ENCODE results near the gene SLC7A4.
"Not testable (repeated sequence)": the region's sequence is repeated elsewhere in the genome, so short reads cannot be mapped to it uniquely, and the experiment has no call there.

Gene SLC7A4

GRCh38 chr22:21014726-21015465, 17.5 kb downstream of the SLC7A4 start, which contains the start of gene P2RX6:
TSS of gene P2RX6 (plus strand) at chr22:21015165. CDS start at chr22:21015175, 10 bp downstream.
- no peak for DNase-seq

- DNase-seq = peak; percentile 90 to 96
Measured at GRCh38 chr22:21014202-21014725, 18.1 kb downstream of the SLC7A4 start.

GRCh38 chr22:21013657-21014201, 18.6 kb downstream of the SLC7A4 start:
- DNase-seq = peak in 1 of 2 experiments; percentile 3

GRCh38 chr22:21012446-21013407, 19.6 kb downstream of the SLC7A4 start:
- DNase-seq = no peak

DNA sequence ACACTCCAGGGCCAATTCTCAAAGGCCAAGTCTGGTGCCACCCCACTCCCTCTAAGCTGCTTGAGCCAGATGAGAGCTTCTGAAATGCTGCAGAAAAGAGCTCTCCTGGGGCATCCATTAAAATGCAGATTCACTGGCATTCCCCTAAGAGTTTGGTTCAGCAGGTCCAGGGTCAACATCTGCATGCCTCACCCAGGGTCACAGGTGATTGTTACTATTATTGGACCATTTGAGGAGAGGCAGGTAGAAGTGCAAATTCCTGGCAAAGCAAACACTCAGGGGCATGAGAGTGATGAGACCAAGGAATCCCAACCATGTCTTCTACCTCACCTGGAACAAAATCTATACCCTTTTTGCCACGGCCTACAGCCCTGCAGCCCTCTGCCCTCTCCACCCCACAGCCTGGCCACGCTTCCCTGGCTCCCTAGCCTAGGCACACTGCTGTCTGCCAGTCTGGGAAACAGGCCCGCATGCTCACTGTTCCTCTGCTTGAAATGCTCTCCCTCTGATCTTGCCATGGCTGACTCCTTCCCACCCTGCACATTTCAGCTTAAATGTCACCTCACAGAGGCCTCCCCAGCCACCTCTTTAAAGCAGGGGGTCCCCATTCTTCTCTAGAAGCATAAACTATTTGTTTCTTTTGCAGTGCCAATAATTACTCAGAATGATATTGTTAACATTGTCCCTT, 21.8 kb downstream of the SLC7A4 start:
- DNase-seq = no peak

GRCh38 chr22:21009638-21010425, 22.5 kb downstream of the SLC7A4 start:
- DNase-seq = no peak

DNA sequence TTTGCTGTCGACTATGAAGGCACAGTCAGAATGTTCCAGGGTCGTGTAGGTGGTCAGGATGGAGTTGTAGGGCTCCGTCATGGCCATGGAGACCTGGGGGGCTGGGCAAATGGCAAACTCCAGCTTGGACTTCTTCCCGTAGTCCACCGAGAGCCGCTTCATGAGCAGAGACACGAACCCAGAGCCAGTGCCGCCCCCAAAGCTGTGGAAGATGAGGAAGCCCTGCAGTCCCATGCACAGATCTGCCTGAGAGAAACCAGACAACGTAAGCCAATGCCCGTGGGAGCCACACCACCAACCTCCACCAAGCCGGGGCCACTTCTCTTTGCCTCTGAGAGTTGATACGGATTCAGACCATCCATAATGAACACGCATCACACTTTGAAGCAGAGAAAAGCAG, 23.2 kb downstream of the SLC7A4 start:
- DNase-seq = not testable (repeated sequence)

GRCh38 chr22:21003782-21004181, 28.6 kb downstream of the SLC7A4 start:
- DNase-seq = peak in 1 of 2 experiments; percentile 55

DNA sequence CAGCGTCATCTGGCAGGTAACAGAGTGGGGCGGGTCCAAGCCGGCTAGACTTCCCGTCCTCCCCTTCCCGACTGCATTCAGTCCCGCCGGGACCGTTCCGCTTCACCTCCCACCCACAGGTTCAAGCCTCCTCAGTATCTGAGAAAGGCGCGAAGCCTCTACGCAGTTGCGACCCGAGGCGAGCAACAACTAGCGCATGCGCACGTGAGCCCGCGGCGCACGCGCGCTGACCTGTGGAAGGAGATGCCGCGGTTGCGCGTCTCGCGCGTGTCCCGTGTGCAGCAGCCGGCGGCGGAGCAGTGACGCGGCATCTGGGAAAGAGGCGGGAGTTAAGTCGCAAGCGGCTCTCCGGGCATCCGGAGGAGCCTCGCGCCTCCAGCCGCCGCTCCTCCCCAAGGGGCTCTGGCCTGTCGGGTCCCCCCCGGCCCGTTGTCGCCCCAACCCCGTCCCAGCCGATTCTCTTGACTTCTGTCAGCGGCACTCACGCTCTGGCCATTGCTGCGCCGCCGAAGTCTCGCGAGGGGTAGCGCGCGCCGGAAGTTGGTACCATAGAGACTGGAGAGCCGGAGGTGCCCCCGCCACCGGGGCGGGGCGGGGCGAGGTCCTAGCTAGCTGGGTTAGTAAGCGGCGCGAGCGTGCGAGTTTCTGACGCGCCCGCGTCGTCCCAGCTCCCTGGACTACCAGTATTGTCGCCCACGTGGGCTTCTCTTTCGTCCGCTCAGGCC, 30.6 kb downstream of the SLC7A4 start, which contains the start of gene THAP7:
TSS of gene THAP7 (minus strand) at position 518 of the 725 bp plus-strand sequence. CDS start at position 311, 207 bp downstream.
- peak; percentile 90 to 93 for DNase-seq

- DNase-seq = no peak
Measured at GRCh38 chr22:21000987-21001600, 31.3 kb downstream of the SLC7A4 start.

DNA sequence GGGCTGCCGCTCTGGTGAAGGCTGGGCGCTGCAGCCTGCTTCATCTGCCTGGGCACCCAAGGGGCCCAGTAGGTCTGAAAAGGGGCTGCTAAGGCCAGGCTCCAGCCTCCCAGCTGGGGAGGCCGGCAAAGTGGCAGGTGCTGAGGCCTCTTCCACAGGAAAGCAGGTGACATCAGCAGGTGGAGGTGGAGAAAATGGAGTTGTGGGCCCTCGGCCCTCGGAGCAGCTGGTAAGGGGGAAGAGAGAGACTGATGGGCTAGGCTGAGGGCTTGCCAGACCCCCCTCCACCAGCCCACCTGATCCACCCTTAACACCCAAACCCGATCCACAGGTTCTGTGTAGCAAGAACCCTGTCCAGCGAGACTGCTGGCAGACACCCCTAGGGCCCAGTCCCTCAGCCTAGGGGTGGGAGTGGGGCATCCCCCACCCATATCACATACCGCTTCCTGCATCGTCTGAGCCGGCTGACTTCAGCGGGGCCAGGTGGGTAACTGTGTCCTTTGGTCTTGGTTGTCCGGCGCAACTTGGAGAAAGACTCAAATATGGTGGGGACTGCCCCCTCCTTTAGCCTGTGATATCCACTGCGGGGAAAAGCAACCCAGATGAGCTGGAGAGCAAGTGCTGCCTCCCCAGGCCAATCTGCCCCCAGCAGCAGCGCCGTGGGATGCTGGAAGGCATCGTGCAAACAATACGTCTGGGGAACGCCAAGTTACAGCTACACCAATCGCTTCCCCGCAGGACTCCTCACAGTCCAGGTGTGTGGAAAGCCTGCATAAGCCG, 32.0 kb downstream of the SLC7A4 start:
- DNase-seq = peak in 1 of 2 experiments; percentile 62

DNA sequence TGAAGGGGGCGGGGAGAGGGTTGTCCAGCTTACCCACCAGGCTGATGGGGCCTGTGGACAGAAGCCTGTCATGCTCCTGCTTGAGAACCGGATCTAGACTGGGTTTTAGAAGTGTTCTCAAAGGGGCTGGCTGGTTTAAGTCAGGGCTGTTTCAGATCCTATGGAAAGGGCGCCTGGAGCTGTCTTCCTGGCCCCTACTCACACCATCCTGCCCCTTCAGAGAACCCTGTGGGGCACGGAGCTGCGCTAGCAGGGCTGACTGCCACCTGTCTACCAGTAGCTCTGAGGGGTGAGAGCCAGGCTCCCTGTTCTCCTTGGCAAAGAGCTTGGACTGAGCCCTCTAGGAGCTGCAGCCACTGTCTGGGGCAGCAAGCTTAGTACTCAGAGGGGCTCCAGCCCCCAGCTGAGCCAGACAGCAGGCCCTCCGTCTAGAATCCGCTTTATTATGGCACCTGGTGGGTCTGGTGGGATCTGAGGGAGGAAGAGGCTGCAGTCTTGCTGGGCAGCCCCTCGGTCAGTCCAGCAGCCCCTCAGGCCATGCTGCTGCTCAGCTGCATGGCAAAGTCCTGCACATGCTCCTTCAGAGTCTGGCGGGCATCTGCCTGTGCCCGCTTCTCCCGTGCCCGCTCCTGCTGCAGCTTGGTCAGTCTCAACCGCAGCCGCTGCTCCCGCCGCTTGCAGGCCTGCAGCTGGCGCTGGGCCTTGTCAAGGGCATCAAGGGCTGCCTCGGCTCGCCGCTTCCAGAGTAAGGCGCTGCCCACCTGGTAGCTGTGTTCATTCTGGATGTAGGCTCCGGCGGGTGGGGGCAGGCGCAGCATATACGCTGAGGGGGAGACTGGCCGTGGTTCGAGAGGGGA, 32.8 kb downstream of the SLC7A4 start:
- DNase-seq = no peak

GRCh38 chr22:20998411-20999336, 33.7 kb downstream of the SLC7A4 start:
- DNase-seq = no peak

DNA sequence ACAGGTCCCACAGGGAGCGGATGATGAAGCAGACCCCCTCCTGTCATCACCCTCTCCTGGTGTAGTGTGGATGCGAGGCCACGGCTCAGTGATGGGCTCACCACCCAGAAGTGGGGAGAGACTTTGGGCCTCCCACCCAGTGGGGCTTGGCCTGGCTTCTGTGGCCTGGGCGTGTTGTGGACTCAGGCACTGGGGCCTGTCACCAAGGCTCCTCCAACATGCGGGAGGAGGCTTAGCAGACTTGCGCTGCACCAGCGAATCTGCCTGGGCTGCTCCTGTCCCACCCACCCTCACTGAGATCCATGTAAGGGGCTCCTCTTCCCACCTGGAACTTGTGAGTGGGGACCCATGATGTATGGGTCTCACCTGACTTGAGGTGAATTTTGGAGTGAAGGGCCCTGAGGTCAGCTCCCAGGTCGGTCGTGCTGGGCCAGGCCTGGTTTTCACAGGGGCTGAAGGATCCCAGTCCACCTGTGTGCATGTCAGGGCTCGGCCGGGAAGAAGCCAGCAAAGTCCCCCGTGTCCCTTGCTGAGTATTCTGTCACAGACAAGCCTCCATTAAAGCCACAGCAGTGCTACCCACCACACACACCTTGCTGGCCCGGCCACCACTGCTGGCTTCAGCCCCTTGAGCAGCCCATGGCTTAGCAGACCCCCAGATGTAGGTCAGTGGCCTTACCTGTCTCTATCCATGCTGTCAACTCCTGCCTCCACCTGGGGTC, 34.7 kb downstream of the SLC7A4 start:
- no peak for DNase-seq

GRCh38 chr22:20996598-20997535, 35.5 kb downstream of the SLC7A4 start:
- DNase-seq = no peak
